Thyroid gland (tissue), 4 donors: ENCODE results near the gene CCNJL. TPM values are rescaled to one million over a fixed set of nuclear protein-coding genes. Genes with fewer than 3 reads are reported as not detected.

Experiments
- DNase-seq, 2 donors: peaks; one replicate each; pipeline ENCODE4 v3.0.0-alpha.2; 2019
- H3K27ac ChIP-seq, 3 donors: fragments of 200-600 bp; sonication (generic); 1 replicate in 2 of 3; 2 replicates in 1 of 3; pipeline ENCODE4 v1.5.1; 2016 to 2019; ENCODE audit warnings: mild to moderate bottlenecking in 1 of 3, moderate library complexity in 1 of 3
- H3K27me3 ChIP-seq: fragments of 200-600 bp; sonication (generic); one replicate; pipeline ENCODE4 v1.5.1; 2019
- H3K36me3 ChIP-seq, 2 donors: fragments of 200-600 bp; sonication (generic); one replicate each; pipeline ENCODE4 v1.5.1; 2016 to 2019
- H3K4me1 ChIP-seq, 2 donors: fragments of 200-600 bp; sonication (generic); one replicate each; pipeline ENCODE4 v1.5.1; 2017 to 2019
- H3K4me3 ChIP-seq, 3 donors: fragments of 200-600 bp; sonication (generic); replicated peaks in 1 of 3; 1 replicate in 2 of 3; 2 replicates in 1 of 3; pipeline ENCODE4 v1.5.1; 2016; ENCODE audit warnings: mild to moderate bottlenecking in 1 of 3
- H3K9me3 ChIP-seq: fragments of 200-600 bp; sonication (generic); one replicate; pipeline ENCODE4 v1.5.1; 2017
- CTCF ChIP-seq, 6 experiments: fragments of 200-600 bp in 3 of 6; fragments of 450-650 bp in 3 of 6; sonication (generic) in 3 of 6; IDR thresholded peaks; one replicate each; pipeline ENCODE4 v1.5.1; 2016 to 2019; ENCODE audit warnings: antibody characterized with exemption in 6 of 6, mild to moderate bottlenecking in 2 of 6, inconsistent platforms in 1 of 6, moderate library complexity in 1 of 6
- POLR2A ChIP-seq, 2 donors: fragments of 450-650 bp; IDR thresholded peaks; one replicate each; pipeline ENCODE4 v1.6.1; 2017; ENCODE audit warnings: antibody characterized with exemption in 2 of 2, mild to moderate bottlenecking in 2 of 2, moderate library complexity in 1 of 2
- WGBS, 2 donors: methylation state at CpG; one replicate each; pipeline ENCODE4 v1.1.5; 2017; 5-methylcytosine and 5-hydroxymethylcytosine counted together
- intact Hi-C: fragments of 100-400 bp; cut with DNase I; formaldehyde crosslinking; loops from one replicate; pipeline ENCODE4 v1.15.1; 2023
- total RNA-seq, 4 donors: library from RNA; depleted of rRNA; stranded (reverse); fragments of >200 nt; gene quantifications; one replicate each; pipeline ENCODE4 v1.2.3, GENCODE V29; 2016

The CCNJL gene
- total RNA-seq, 4 donors from 2014 or later = 6.3 to 11.8 (median 10.0) TPM

GRCh38 chr5:160289356-160289651 lies 23.1 kb downstream of the CCNJL start:
- WGBS, 2 donors = 28 to 33% methylated on average over 2 of the region's 2 CpGs
- no peak for TF ChIP-seq CTCF (IDR thresholded peaks at IDR 0.05)
- no peak for TF ChIP-seq POLR2A (IDR thresholded peaks at IDR 0.05)
- peak in 1 of 2 donors; percentile 53 for DNase-seq
- H3K9me3 ChIP-seq = no peaks in the 10 kb centered on the region
- H3K36me3 ChIP-seq = no peaks in the 10 kb centered on the region
- no peak overlapping the region for H3K4me3 ChIP-seq
- H3K4me1 ChIP-seq = peaks cover 38 to 56% of the 10 kb centered on the region in 2 donors
- peak overlapping the region; percentile 82 to 94 (median 93) for H3K27ac ChIP-seq
- intact Hi-C loops = no loop called here
- H3K27me3 ChIP-seq = no peaks in the 10 kb centered on the region

GRCh38 chr5:160287378-160288051 lies 24.8 kb downstream of the CCNJL start:
- TF ChIP-seq POLR2A (IDR thresholded peaks at IDR 0.05) (peak in 1 of 2 donors; percentile 52), CTCF (IDR thresholded peaks at IDR 0.05) (no peak)
- peak overlapping the region; percentile 82 to 94 (median 93) for H3K27ac ChIP-seq
- no peak overlapping the region for H3K4me3 ChIP-seq
- DNase-seq = peak; percentile 96 to 97
- H3K9me3 ChIP-seq = no peaks in the 10 kb centered on the region
- H3K4me1 ChIP-seq = peaks cover 34 to 47% of the 10 kb centered on the region in 2 donors
- H3K27me3 ChIP-seq = no peaks in the 10 kb centered on the region
- intact Hi-C loops = no loop called here
- WGBS, 2 donors = 12 to 26% methylated on average over 7 to 8 of the region's 8 CpGs
- no peaks in the 10 kb centered on the region for H3K36me3 ChIP-seq

- TF ChIP-seq CTCF (IDR thresholded peaks at IDR 0.05) (no peak), POLR2A (IDR thresholded peaks at IDR 0.05) (no peak)
- 89% methylated on average over 6 of the region's 6 CpGs for WGBS, 2 donors
- Histone ChIP-seq H3K27me3 (no peaks in the 10 kb centered on the region), H3K4me3 (no peak overlapping the region), H3K9me3 (no peaks in the 10 kb centered on the region), H3K4me1 (peaks cover 34 to 47% of the 10 kb centered on the region in 2 donors), H3K27ac (peak overlapping the region; percentile 82 to 94 (median 93)), H3K36me3 (no peaks in the 10 kb centered on the region)
- intact Hi-C loops = no loop called here
- DNase-seq = no peak
Observed at GRCh38 chr5:160286947-160287346, 25.4 kb downstream of the CCNJL start.

- intact Hi-C loops = no loop called here
- no peaks in the 10 kb centered on the region for H3K36me3 ChIP-seq
- no peaks in the 10 kb centered on the region for H3K27me3 ChIP-seq
- no peaks in the 10 kb centered on the region for H3K9me3 ChIP-seq
- no peak for TF ChIP-seq POLR2A (IDR thresholded peaks at IDR 0.05)
- TF ChIP-seq CTCF (IDR thresholded peaks at IDR 0.05) = no peak
- H3K27ac ChIP-seq = peak overlapping the region in 2 of 3 donors; percentile 3 to 25
- H3K4me3 ChIP-seq = no peak overlapping the region
- H3K4me1 ChIP-seq = peaks cover 33 to 43% of the 10 kb centered on the region in 2 donors
- no peak for DNase-seq
- 83 to 90% methylated on average over 2 of the region's 2 CpGs for WGBS, 2 donors
Observed at GRCh38 chr5:160285316-160285715, 27.0 kb downstream of the CCNJL start.

GRCh38 chr5:160284291-160284873 lies 28.0 kb downstream of the CCNJL start:
- H3K27me3 ChIP-seq = no peaks in the 10 kb centered on the region
- H3K4me1 ChIP-seq = peaks cover 24 to 34% of the 10 kb centered on the region in 2 donors
- DNase-seq = no peak
- intact Hi-C loops = no loop called here
- no peak for TF ChIP-seq CTCF (IDR thresholded peaks at IDR 0.05)
- TF ChIP-seq POLR2A (IDR thresholded peaks at IDR 0.05) = no peak
- no peak overlapping the region for H3K4me3 ChIP-seq
- WGBS, 2 donors = 94% methylated on average over 4 of the region's 4 CpGs
- no peaks in the 10 kb centered on the region for H3K36me3 ChIP-seq
- no peaks in the 10 kb centered on the region for H3K9me3 ChIP-seq
- peak overlapping the region in 1 of 3 donors; percentile 25 for H3K27ac ChIP-seq
